Neutrophil (primary cell): Measurements from ENCODE around the gene GNG7.
"Not testable (repeated sequence)": the region's sequence is repeated elsewhere in the genome, so short reads cannot be mapped to it uniquely, and the experiment has no call there.

ENCODE experiments used
- H3K27ac ChIP-seq: fragments of 200-600 bp; sonication (generic); 2 replicates; pipeline ENCODE4 v1.5.1; 2016; ENCODE audit warnings: mild to moderate bottlenecking, moderate library complexity
- H3K27me3 ChIP-seq: fragments of 200-600 bp; sonication (generic); 2 replicates; pipeline ENCODE4 v1.6.0; 2016; ENCODE audit warnings: mild to moderate bottlenecking
- H3K36me3 ChIP-seq: fragments of 200-600 bp; sonication (generic); 2 replicates; pipeline ENCODE4 v1.5.1; 2017
- H3K4me1 ChIP-seq, 2 experiments: fragments of 200-600 bp in 1 of 2; sonication (generic) in 1 of 2; 1 replicate in 1 of 2; 2 replicates in 1 of 2; pipeline versions ENCODE4 v1.5.1 to v1.6.1; 2013 to 2016; ENCODE audit warnings: low read depth in 1 of 2, low read length in 1 of 2, mild to moderate bottlenecking in 1 of 2, moderate library complexity in 1 of 2; ENCODE audit not compliant: control insufficient read depth in 1 of 2, insufficient read depth in 1 of 2
- H3K4me3 ChIP-seq, 2 experiments: fragments of 200-600 bp in 1 of 2; sonication (generic) in 1 of 2; 1 replicate in 1 of 2; 2 replicates in 1 of 2; pipeline ENCODE4 v1.5.1; 2013 to 2016; ENCODE audit warnings: low read depth in 1 of 2, low read length in 1 of 2, mild to moderate bottlenecking in 1 of 2, moderate library complexity in 1 of 2
- H3K9me3 ChIP-seq: fragments of 200-600 bp; sonication (generic); 2 replicates; pipeline ENCODE4 v1.5.1; 2016
- CTCF ChIP-seq: fragments of 200-600 bp; sonication (generic); IDR thresholded peaks from 2 replicates; pipeline ENCODE4 v1.5.1; 2016; ENCODE audit warnings: antibody characterized with exemption

GNG7 gene

GRCh38 chr19:2560369-2560768 is 142.1 kb downstream of the GNG7 start:
- Histone ChIP-seq H3K4me3 (no peak overlapping the region), H3K36me3 (peaks cover 10% of the 10 kb centered on the region), H3K27me3 (peaks cover 9% of the 10 kb centered on the region), H3K27ac (no peak overlapping the region), H3K9me3 (no peaks in the 10 kb centered on the region), H3K4me1 (peaks cover 2 to 4% of the 10 kb centered on the region in 2 experiments)
- TF ChIP-seq CTCF = no peak

- peaks cover 10% of the 10 kb centered on the region for H3K36me3 ChIP-seq
- no peak overlapping the region for H3K27ac ChIP-seq
- no peak for TF ChIP-seq CTCF
- no peak overlapping the region for H3K4me3 ChIP-seq
- H3K27me3 ChIP-seq = peaks cover 9% of the 10 kb centered on the region
- H3K9me3 ChIP-seq = no peaks in the 10 kb centered on the region
- H3K4me1 ChIP-seq = peaks cover 3 to 4% of the 10 kb centered on the region in 2 experiments
Observed at GRCh38 chr19:2558543-2558942, 144.0 kb downstream of the GNG7 start.

GRCh38 chr19:2558131-2558530 is 144.4 kb downstream of the GNG7 start:
- H3K4me3 ChIP-seq, H3K9me3 ChIP-seq, H3K4me1 ChIP-seq, H3K27ac ChIP-seq, H3K27me3 ChIP-seq: not testable (repeated sequence)
- peaks cover 10% of the 10 kb centered on the region for H3K36me3 ChIP-seq

GRCh38 chr19:2557093-2557440 is 145.4 kb downstream of the GNG7 start:
- TF ChIP-seq CTCF = no peak
- Histone ChIP-seq H3K27me3 (peaks cover 4% of the 10 kb centered on the region), H3K4me3 (no peak overlapping the region), H3K4me1 (peaks cover 2 to 12% of the 10 kb centered on the region in 2 experiments), H3K27ac (no peak overlapping the region), H3K36me3 (peaks cover 10% of the 10 kb centered on the region), H3K9me3 (no peaks in the 10 kb centered on the region)

GRCh38 chr19:2556221-2557092 is 146.0 kb downstream of the GNG7 start:
- peaks cover 0 to 12% of the 10 kb centered on the region in 2 experiments for H3K4me1 ChIP-seq
- H3K36me3 ChIP-seq = peaks cover 10% of the 10 kb centered on the region
- no peak for TF ChIP-seq CTCF
- H3K27me3 ChIP-seq = no peaks in the 10 kb centered on the region
- H3K27ac ChIP-seq = no peak overlapping the region
- H3K9me3 ChIP-seq = no peaks in the 10 kb centered on the region
- no peak overlapping the region for H3K4me3 ChIP-seq

- TF ChIP-seq CTCF = no peak
- H3K4me1 ChIP-seq = peaks cover 1 to 12% of the 10 kb centered on the region in 2 experiments
- H3K4me3 ChIP-seq = no peak overlapping the region
- H3K27ac ChIP-seq = no peak overlapping the region
- no peaks in the 10 kb centered on the region for H3K9me3 ChIP-seq
- H3K27me3 ChIP-seq = no peaks in the 10 kb centered on the region
- H3K36me3 ChIP-seq = peaks cover 10% of the 10 kb centered on the region
Observed at GRCh38 chr19:2555422-2556220, 146.9 kb downstream of the GNG7 start.
